Fibroblast of skin of back (primary cell): ENCODE data around the gene IGSF11. TPM values are rescaled to one million over a fixed set of nuclear protein-coding genes. Genes with fewer than 3 reads are reported as not detected.
A peak's percentile ranks its signal among the peaks of the same experiment; 100 is the strongest.
"Not testable (repeated sequence)": the region's sequence is repeated elsewhere in the genome, so short reads cannot be mapped to it uniquely, and the experiment has no call there.

Experiments used
- DNase-seq: peaks from one replicate; pipeline ENCODE4 v3.0.0-alpha.2; 2013
- polyA plus RNA-seq, 2 experiments: library from polyadenylated mRNA; unstranded; fragments of 120-200 nt; gene quantifications; one replicate each; pipeline ENCODE4 v1.2.1, GENCODE V29; 2013; ENCODE audit not compliant: insufficient read length in 2 of 2

Gene IGSF11
- polyA plus RNA-seq (2013, experiment 1 of 2; ENCODE audit: insufficient read length) = not detected
- polyA plus RNA-seq (2013, experiment 2 of 2; ENCODE audit: insufficient read length) = not detected

- DNase-seq = peak; percentile 39
Observed at GRCh38 chr3:119034256-119035013, at the start of gene IGSF11. IGSF11 (minus strand) TSS chr3:119034846; CDS start chr3:119034582, 264 bp downstream.

DNA sequence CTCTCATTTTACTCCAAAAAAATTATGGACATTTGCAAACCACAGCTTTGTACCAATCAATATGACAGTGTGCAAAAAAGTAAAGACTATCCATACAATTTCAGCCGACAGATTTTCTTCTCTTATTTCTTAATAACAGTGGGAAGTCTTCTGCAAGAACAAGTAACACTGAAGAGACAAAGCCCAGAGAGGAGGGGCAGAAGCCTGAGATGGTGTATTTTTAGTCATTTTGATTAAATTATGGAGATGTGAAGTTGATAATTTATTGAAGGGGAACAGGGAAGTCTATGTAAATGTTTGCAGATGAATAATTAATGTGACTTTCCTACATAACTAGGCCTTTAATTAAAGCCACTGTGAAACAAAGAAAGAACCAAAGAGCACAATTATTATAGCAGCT, 45.7 kb upstream of the IGSF11 start:
- DNase-seq = no peak

- no peak for DNase-seq
Observed at GRCh38 chr3:119073258-119074001, 38.8 kb upstream of the IGSF11 start.

DNA sequence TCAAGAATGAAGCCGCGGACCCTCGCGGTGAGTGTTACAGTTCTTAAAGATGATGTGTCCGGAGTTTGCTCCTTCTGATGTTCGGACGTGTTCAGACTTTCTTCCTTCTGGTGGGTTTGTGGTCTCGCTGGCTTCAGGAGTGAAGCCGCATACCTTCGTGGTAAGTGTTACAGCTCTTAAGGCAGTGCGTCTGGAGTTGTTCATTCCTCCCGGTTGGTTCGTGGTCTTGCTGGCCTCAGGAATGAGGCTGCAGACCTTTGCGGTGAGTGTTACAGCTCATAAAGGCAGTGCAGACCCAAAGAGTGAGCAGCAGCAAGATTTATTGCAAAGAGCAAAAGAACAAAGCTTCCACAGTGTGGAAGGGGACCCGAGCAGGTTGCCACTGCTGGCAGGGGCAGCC, 37.8 kb upstream of the IGSF11 start:
- not testable (repeated sequence) for DNase-seq

DNA sequence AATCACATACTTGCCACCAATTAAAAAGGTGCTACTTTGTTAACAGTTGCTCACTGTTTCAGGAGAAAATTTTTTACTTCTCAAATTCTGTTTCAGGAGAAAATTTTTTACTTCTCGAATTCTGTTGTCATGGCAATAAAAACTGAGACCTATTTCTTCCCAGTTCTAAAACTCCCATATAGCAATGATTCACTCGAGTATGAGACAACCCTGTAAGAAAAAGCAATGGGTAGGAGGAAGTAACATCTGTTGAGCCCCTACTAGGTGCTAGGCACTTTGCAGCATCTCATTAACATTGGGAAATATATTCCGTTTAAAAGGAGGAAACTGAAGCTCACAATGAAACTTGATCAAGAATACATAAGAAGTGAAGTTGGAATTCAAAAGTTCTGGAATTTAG, 35.1 kb upstream of the IGSF11 start:
- no peak for DNase-seq

DNA sequence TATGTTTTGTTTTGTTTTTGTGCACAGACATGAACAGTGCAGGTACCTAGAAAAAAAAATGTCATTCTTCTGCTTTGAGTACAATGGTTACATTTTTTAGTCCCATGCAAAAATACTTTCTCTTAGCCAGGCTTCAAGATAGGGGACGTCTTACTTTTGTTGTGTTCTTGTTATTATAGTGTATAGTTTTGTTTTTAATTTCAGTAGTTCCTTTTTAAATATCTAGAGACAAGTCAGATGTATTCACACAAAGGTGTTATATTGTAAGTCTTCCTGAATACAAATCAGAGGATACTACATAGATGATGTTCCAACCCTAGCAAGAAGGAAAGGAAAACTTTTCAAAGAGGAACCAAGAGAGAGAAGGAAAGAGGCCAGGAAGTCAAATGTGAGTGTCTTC, 28.8 kb upstream of the IGSF11 start:
- DNase-seq = no peak

DNA sequence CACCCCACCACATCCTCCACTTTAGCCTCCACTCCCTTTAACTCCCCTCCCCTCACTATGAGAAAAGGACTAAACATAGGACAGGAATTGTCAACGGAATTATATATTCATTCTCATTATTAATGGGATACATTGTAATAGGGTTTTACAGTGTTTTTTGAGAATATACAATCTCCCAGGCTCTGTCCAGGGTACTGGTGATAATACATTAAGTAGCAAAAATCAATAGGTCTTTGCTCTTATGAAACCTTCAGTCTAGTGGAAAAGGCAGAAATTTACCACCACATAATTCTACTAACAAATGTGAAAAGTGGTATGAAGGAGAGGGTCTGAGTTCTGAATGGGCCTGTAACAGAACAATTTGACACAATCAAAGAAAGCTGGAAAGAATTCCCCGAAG, 28.2 kb upstream of the IGSF11 start:
- DNase-seq = no peak

DNA sequence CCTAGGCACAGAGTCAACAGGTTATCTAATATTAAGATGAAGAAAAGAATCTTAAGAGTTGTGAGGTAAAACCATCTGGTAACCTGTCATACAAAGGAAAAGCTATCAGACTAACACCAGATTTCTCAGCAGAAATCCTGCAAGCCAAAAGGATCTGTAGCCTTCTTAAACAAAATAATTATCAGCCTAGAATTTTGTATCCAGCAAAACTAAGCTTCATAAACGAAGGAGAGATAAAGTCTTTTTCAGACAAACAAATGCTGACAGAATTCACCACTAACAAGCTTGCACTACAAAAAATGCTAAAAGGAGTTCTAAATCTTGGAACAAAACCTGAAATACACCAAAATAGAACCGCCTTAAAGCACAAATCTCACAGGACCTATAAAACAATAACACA, 9.9 kb upstream of the IGSF11 start:
- DNase-seq = no peak

DNA sequence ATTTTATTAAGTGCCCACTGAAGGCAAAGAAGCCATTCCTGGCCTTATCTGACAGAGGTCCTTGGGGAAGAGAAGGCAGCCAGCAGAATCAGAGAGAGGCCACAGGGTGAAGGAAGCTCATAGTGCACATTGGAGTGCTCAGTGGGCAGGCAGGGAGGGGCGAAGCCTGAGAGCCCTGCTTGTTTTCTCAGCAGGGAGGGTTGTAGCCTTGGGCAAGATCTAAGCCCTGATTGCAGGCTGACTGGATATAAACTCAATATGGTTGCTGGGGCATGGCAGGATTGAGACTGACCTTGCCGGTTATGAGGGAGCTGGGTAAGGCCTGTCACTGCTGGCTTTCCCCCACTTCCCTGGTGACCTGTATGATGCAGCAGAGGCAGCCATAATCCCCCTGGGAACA, 7.5 kb upstream of the IGSF11 start:
- DNase-seq = no peak

- DNase-seq = no peak
Observed at GRCh38 chr3:119035014-119035346, 334 bp upstream of the IGSF11 start.

GRCh38 chr3:119033393-119034255, 1.0 kb downstream of the IGSF11 start:
- DNase-seq = no peak

DNA sequence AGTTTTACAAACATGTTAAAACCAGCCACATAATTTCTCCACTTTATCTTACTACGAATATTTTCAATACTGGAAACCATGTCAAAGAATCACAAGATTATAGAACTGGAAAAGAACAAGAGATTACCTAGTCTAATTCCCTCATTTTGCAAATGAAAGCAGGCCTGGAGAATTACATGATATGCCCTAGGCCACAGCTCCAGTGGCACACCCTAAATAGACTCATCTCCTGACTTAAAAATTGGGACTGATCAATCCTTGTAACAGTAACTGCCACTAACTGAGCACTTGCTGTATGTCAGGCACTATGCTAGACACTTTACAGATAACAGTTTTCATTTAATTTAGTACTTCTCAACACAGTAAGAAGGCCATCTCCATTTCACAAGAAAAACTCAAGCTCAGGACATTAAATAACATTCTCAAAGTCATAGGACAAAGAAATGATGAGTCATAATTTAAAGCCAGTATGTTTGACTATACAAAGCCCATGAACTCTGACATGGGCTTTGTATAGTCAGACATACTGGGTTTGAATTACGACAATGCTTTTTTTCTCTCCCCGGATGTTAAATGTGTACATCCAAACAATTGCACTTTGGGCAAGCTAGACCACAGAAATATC, 9.4 kb downstream of the IGSF11 start:
- DNase-seq = no peak

DNA sequence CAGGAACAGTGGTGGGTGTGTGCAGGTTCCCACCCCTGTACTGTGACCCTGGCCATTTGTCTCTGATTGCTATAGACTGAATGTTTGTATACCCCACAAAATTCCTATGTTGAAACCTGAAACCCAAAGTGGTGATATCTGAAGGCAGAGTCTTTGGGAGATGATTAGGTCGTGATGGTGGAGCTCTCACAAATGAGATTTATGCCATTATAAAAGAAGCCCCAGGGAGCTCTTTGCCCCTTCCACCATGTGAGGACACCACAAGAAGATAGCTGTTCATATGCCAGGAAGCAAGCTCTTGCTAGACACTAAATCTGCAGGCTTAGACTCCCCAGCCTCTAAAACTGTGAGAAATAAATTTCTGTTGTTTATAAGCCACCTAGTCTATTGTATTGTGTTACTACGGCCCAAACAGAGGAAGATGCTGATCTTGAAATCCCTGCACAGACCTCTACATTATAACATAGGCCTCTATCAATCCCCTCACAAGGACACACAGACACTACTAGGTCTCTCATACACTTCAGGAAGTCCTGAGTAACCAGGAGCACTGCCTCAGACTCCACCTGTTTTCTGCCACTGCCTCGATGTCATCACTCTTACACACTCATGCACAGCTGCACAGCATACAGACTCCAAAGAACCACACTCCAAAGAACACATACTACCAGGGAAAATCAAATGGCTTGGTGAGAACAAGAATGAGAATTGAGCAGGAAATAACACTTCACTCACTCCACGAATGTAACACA, 14.7 kb downstream of the IGSF11 start:
- no peak for DNase-seq

- DNase-seq = no peak
Observed at GRCh38 chr3:119018690-119019463, 15.8 kb downstream of the IGSF11 start.

DNA sequence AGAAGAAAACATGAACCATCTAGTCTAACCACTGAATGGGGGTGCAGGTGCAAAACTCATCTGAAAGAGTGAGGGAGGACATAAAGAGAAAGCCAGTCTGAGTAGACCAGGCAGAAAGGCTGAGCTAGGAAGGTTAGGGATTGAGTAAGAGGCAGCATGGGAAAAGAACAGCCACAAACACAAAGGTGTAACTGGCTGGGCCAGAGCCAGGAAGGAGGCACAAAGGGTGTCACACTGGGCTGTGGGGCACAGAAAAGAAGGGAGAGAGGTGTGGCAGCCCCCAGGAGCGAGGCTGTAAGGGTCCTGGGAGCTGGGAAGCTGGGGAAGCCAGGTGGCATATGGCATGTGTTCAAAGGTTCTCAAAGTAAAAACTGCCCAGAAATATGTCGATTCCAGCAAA, 18.7 kb downstream of the IGSF11 start:
- no peak for DNase-seq

DNA sequence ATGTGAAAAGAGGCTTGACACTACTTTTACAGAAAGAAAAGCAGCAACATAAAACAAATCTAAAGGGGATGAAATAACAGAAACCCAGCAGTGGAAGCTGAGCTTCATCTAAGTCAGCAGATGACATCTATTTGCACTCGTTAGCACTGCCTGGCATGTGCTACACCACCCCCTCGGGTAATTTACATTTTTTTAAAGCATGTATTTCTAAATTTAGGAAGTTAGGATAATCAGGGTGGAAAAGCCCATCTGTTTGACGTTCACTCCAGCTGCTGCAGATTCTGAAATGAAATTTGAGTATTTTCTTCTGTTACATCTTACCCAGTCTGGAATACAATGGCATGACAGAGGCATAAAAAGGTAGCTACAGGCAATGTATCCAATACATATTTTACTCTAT, 20.7 kb downstream of the IGSF11 start:
- DNase-seq = no peak

- no peak for DNase-seq
Observed at GRCh38 chr3:119011528-119011927, 23.1 kb downstream of the IGSF11 start.

DNA sequence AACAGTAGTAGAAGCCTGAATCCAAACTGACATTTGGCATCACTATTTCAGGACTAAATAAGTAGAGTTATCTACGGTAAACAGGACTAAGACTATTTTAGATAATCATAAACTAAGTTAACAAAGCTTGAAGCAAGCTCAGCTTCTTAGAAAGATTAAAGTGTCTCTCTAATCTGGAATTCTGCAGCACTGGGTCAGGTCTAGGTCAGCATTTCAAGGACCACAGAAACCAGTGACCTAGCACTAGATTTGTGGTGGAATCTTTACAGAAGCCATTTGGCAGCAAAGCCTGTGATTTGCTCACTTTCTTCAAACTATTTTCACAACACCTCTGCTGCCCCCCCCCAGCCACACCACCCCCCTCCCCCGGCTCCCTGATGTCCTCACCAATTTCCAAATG, 37.5 kb downstream of the IGSF11 start:
- DNase-seq = no peak

- DNase-seq = no peak
Observed at GRCh38 chr3:118991775-118992174, 42.9 kb downstream of the IGSF11 start.

- no peak for DNase-seq
Observed at GRCh38 chr3:118990823-118991560, 43.7 kb downstream of the IGSF11 start.
